Measurements from ENCODE around the gene CELF6.

CELF6 gene

GRCh38 chr15:72345806-72346205 is 25.8 kb upstream of the CELF6 start:
- no peak for TF ChIP-seq EGR1 (IDR thresholded peaks at IDR 0.05)
- no peak for TF ChIP-seq TAF1 (IDR thresholded peaks at IDR 0.05; ENCODE audit: low read depth)
- no peak for TF ChIP-seq ZBTB7A (IDR thresholded peaks at IDR 0.05; ENCODE audit: low read depth)
- TF ChIP-seq CEBPB (IDR thresholded peaks at IDR 0.05), result no peak
- TF ChIP-seq USF1 (IDR thresholded peaks at IDR 0.05), result no peak
- no peak for TF ChIP-seq TCF12 (IDR thresholded peaks at IDR 0.05; ENCODE audit: low read depth)
- TF ChIP-seq REST (IDR thresholded peaks at IDR 0.05; ENCODE audit: low read depth), result no peak
- TF ChIP-seq FOXM1 (IDR thresholded peaks at IDR 0.05; ENCODE audit: borderline replicate concordance, low read depth), result no peak
- no peak for TF ChIP-seq TEAD4 (IDR thresholded peaks at IDR 0.05)
- TF ChIP-seq MAX (IDR thresholded peaks at IDR 0.05), result no peak
- TF ChIP-seq NFIC (IDR thresholded peaks at IDR 0.05), result no peak
- no peak for TF ChIP-seq YY1 (IDR thresholded peaks at IDR 0.05; ENCODE audit: low read depth)
- no peak for TF ChIP-seq RAD21 (IDR thresholded peaks at IDR 0.05; ENCODE audit: low read depth)
- no peak for TF ChIP-seq CREB1 (IDR thresholded peaks at IDR 0.05; ENCODE audit: low read depth)
- TF ChIP-seq EP300 (IDR thresholded peaks at IDR 0.05; ENCODE audit: borderline replicate concordance), result no peak

- TF ChIP-seq ZBTB7A (IDR thresholded peaks at IDR 0.05; ENCODE audit: low read depth), result no peak
Measured at GRCh38 chr15:72345280-72345679, 25.3 kb upstream of the CELF6 start.

GRCh38 chr15:72344602-72345001 is 24.6 kb upstream of the CELF6 start:
- TF ChIP-seq RAD21 (IDR thresholded peaks at IDR 0.05; ENCODE audit: low read depth) (no peak), TEAD4 (IDR thresholded peaks at IDR 0.05) (no peak), EGR1 (IDR thresholded peaks at IDR 0.05) (no peak), CEBPB (IDR thresholded peaks at IDR 0.05) (no peak), NFIC (IDR thresholded peaks at IDR 0.05) (no peak), EP300 (IDR thresholded peaks at IDR 0.05; ENCODE audit: borderline replicate concordance) (no peak), ZBTB7A (IDR thresholded peaks at IDR 0.05; ENCODE audit: low read depth) (no peak)

GRCh38 chr15:72342385-72342784 is 22.4 kb upstream of the CELF6 start:
- TF ChIP-seq RAD21 (IDR thresholded peaks at IDR 0.05; ENCODE audit: low read depth) (peak; percentile 44), USF1 (IDR thresholded peaks at IDR 0.05) (no peak)

- TF ChIP-seq NFIC (IDR thresholded peaks at IDR 0.05), result no peak
- TF ChIP-seq TCF12 (IDR thresholded peaks at IDR 0.05; ENCODE audit: low read depth), result no peak
- no peak for TF ChIP-seq CREB1 (IDR thresholded peaks at IDR 0.05; ENCODE audit: low read depth)
Measured at GRCh38 chr15:72341361-72341760, 21.4 kb upstream of the CELF6 start.

GRCh38 chr15:72340366-72340765 is 20.4 kb upstream of the CELF6 start:
- TF ChIP-seq MAX (IDR thresholded peaks at IDR 0.05) (no peak), TCF12 (IDR thresholded peaks at IDR 0.05; ENCODE audit: low read depth) (no peak), USF1 (IDR thresholded peaks at IDR 0.05) (no peak), EGR1 (IDR thresholded peaks at IDR 0.05) (no peak), TAF1 (IDR thresholded peaks at IDR 0.05; ENCODE audit: low read depth) (no peak), FOXM1 (IDR thresholded peaks at IDR 0.05; ENCODE audit: borderline replicate concordance, low read depth) (no peak), CEBPB (IDR thresholded peaks at IDR 0.05) (no peak), YY1 (IDR thresholded peaks at IDR 0.05; ENCODE audit: low read depth) (no peak), EP300 (IDR thresholded peaks at IDR 0.05; ENCODE audit: borderline replicate concordance) (no peak), CREB1 (IDR thresholded peaks at IDR 0.05; ENCODE audit: low read depth) (no peak), TEAD4 (IDR thresholded peaks at IDR 0.05) (no peak), REST (IDR thresholded peaks at IDR 0.05; ENCODE audit: low read depth) (no peak), NFIC (IDR thresholded peaks at IDR 0.05) (no peak), RAD21 (IDR thresholded peaks at IDR 0.05; ENCODE audit: low read depth) (no peak), ZBTB7A (IDR thresholded peaks at IDR 0.05; ENCODE audit: low read depth) (no peak)

Measured in Ishikawa (cell line).